HG03575 (cell line): ENCODE results near the gene MEF2C.
A peak's percentile ranks its signal among the peaks of the same experiment; 100 is the strongest.

Experiments
- ATAC-seq: cut with Tn5 transposase; IDR thresholded peaks from one replicate; pipeline ENCODE4 v1.9.1; 2021; ENCODE audit not compliant: unreplicated experiment, insufficient number of reproducible peaks, low FRiP score; ENCODE audit errors: extremely low read depth

MEF2C gene

DNA sequence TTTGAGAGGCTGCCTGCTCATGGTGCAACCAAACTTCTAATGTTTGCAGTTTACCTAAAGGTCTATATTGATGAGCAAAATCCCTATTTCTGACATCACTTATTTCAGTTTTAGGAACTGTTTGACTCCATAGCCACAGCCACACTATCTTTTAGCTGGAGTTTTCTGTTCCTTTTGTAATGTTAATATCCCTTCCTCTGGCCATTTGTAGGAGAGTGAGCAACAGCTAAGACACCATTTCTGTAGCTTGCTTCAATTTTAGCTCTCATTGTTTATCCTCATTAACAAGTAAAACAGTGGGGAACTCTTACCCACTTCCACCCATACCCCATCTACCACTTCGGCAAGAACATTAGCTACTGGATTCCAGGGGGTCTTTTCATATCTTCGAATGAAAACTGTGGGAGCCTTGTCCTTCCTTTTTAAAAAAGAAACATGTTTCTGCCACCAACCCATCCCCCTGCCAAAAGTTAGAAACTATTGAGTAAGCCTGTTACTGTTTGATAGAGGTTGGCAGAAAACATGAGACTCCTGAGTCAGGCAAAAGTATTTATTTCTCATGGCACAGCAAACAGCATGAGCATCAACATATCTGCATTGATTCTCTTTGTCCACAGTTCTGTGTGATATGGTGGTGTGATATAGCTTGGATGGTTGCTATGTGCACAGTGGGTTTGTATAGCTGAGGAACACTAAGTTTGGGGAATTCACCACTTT is 174.1 kb downstream of the MEF2C start:
- no peak for ATAC-seq

- no peak for ATAC-seq
These were observed 175.0 kb downstream of the MEF2C start for GRCh38 chr5:88708021-88708420.

DNA sequence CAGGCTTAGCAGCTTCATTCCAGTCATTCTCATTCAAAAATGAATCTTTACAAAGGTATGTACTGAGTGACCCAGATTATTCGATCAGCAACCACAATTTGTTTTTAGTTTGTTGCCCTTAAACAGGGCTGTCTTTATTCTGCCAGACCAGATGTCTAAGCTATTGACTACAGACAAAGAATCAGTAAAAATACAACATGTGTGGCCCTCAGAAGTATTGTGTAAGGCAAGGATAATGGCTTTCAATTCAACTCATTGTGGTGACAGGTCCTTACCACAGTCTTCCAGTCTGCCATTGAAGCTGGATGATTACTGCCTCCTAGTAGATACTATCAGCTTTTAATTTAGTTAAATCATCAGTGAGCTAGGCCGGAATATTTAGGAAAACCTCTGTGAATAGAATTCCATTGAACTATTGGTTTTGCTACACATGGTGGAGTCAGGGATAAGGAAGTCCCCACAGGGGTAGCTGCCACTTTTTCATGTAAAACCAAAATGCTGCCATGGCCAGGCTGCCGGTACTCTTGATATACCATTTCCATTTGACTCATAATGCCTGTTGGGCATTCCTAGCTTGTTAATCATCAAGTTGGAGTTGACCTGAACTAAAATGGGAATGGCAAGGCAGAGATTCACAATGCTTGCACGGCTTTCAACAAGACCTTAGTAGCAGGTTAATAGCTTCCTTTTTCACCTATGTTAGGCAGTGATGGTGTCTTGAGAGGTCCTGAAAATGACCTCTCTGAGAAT is 175.6 kb downstream of the MEF2C start:
- ATAC-seq, result no peak

- no peak for ATAC-seq
These were observed 180.7 kb downstream of the MEF2C start for GRCh38 chr5:88702332-88702731.

DNA sequence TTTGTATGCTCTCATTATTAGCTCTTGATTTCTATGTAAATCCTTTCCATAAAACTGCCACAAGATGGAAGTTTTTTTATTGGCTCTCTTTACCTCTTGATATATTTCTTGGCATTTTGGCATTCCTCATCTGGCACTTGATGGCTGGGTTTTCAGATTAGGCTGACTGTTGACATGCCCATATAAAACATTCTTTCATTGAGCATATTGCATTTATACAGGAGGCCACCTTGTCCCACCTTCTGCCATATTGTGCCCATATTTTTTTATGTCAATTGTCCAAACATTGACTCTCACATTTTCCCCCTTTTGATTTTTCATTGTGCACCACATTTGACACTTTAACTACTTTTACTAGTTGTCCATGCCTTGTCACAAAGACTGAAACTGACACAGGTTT is 182.9 kb downstream of the MEF2C start:
- ATAC-seq, result no peak

DNA sequence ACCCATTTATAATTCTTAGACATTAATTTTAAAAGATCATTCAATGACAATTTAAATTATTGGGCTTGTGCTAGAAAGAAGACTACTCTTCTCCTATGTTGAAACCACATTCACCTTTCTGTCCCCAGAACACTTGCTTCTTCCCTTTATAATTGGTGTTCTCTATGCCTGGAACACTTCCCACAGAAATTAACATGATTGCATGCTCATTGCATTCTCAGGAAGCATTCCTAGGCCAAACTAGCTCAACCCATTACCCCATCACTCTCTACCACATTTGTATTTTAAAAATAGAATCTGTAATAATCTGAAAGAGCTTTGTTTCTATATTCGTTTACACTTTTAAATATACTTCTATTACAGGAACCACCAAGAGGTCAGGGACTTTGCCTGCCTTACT is 184.7 kb downstream of the MEF2C start:
- no peak for ATAC-seq

GRCh38 chr5:88696466-88696865 is 186.5 kb downstream of the MEF2C start:
- ATAC-seq, result no peak

- no peak for ATAC-seq
These were observed 187.1 kb downstream of the MEF2C start for GRCh38 chr5:88695931-88696330.

- ATAC-seq, result no peak
These were observed 187.8 kb downstream of the MEF2C start for GRCh38 chr5:88695232-88695631.

- ATAC-seq, result no peak
These were observed 188.8 kb downstream of the MEF2C start for GRCh38 chr5:88694023-88694679.

DNA sequence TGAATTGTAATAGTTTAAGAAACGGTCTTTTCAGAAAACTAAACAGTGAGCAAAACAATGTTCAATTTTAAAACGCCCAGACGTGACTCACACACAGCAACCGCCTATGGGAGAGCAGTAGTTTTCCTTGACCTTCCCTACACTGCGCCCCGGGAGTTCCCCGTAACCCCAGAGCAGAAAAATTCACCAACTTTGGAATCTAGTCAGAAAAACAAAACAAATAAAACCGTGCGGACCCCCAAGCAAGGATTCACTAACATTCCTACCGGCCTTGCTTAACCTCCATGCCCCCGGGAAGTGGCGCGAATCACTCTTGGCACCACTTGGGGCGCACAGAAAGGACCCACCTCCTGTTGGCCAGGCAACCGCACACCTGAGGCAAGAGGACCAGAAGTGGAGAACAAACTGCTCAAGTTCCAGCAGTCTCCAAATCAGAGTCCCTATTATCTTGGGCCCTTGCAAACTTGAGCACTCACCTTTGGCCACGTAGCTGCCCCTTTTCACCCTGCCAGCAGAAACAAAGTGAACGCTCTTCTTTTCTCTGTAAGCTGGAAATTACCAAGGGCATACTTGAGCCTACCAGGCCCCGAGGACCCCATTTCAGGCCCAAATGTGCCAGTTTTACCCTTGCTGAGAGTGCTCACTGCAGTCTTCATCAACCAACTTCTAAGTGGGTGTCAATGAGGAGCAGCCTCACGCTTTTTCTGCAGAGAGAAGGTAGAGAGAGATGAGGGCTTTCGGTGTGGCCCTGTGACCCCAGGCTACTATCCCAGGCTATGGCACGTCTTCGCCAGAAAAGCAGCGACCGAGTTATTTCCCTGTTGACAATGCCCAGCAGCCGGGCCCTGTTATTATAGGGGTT is 189.7 kb downstream of the MEF2C start:
- no peak for ATAC-seq

DNA sequence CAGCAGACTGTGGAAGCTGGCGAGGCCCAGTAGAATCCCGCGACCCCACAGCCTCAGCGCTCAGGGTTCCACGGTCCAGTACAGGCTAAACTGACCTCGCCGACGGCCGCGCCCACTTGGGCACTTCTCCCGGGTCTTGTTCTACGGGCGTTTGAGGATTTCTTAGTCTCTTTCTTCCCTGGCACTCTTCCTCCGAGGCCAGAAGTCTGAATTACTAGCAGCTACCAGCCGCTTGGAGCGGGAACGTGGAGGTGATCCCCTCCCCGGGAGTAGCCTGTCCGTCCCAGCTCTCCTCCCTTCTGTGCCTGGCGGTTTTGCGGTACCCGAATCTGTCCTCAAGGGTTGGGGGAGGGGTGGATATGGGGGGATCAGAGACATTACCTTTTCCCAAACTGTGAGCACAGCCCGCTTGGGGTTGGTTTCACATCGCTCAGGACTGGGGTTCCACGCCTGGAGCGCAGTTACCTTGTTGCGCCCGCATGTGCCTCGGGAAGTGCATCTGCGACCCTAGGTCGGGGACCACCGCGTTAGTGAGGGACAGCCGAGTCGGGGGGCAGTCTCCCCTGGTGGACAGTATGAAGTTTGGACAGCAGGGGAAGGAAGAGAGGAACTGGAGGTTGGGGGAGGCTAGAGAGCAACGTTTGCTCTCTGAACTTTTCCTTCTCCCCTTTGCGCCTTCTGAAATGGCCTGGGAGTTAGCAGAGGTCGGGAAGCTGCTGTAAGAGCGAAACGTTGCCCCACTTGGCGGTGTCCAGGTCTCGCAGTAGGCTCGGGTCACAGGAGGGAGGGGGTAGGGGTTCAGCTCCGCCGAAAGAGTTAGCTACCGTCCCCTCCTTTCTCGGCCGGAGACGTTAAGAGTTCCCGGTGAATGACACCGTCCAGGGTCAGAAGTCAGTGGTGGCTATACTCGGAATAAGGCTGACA is 190.8 kb downstream of the MEF2C start:
- no peak for ATAC-seq

DNA sequence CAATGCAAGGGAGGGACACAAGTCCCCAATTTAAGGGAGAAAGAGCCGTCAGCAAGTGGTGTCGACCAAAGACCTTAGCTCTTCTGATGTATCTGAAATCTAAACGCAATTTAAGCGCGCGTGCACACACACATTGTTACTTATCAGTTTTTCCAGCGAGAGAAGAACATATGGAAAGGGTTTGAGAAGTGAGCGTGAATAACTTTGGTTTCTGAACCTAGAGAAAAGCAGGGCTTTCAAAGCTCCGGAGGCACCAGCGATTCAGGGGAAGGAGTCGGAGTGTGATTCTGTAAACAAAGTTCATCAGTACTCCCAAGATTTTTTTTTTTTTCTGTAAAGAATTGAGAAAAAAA is 191.8 kb downstream of the MEF2C start:
- no peak for ATAC-seq

- peak; percentile 54 for ATAC-seq
These were observed 192.4 kb downstream of the MEF2C start for GRCh38 chr5:88690409-88691229.

DNA sequence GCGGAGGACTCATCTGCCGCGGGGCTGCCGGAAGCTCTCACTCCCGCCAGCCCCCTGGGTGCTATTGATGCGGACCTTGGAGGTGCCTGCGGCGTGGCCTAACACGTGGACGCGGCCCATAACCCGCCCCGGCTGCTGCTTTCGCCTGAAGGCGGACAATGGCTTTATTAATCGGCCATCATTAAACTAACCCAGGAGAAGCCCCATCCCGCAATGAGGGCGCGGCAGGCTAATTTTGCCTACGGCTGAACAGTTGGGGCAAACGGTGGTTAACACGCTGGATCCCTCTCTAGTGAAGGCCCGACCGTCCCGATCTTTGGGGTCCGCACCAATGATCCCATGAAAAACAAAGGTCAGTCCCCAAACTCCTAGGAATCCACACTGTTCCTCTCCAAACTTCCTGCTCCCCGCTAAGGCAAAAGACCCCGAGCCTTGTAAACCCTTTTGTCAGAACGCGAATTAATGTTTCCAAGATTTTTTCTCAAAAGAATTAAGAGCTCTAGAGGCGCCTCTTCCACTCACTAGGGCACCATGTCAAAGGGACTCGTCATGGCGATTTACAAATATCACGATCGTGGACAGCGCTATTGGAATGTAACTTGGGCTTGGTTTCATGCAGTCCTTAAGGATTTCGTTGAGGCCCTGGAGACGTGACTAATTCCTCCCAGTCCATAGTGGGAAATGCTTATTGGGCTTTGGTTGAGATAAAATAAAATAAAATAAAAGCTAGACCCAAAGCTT is 193.1 kb downstream of the MEF2C start:
- ATAC-seq, result no peak

GRCh38 chr5:88688984-88689667 is 193.9 kb downstream of the MEF2C start:
- ATAC-seq, result no peak
